Kidney epithelial cell (primary cell): Measurements from ENCODE around the gene IQCN. TPM values are rescaled to one million over a fixed set of nuclear protein-coding genes. Genes with fewer than 3 reads are reported as not detected.

Experiments used
- DNase-seq: peaks from one replicate; pipeline ENCODE4 v3.0.0-alpha.2; 2010; ENCODE audit warnings: low read depth
- H3K27me3 ChIP-seq: 2 replicates; pipeline ENCODE4 v1.6.0; 2011; ENCODE audit warnings: low read length; ENCODE audit not compliant: control insufficient read depth, insufficient read depth
- H3K36me3 ChIP-seq: 2 replicates; pipeline ENCODE4 v1.5.1; 2011; ENCODE audit warnings: low read length; ENCODE audit not compliant: control insufficient read depth, insufficient read depth
- H3K4me3 ChIP-seq: 2 replicates; pipeline ENCODE4 v1.5.1; 2011; ENCODE audit warnings: low read depth, mild to moderate bottlenecking, control low read depth, low read length
- CTCF ChIP-seq: IDR thresholded peaks from 2 replicates; pipeline ENCODE4 v1.5.1; 2011; ENCODE audit warnings: mild to moderate bottlenecking, moderate library complexity, low read length, control low read depth, inconsistent platforms; ENCODE audit not compliant: insufficient read depth, poor library complexity, severe bottlenecking
- total RNA-seq: library from RNA; depleted of rRNA; stranded (reverse); fragments of >200 nt; gene quantifications from 2 replicates; pipeline ENCODE4 v1.2.3, GENCODE V29; 2015

The IQCN gene
- total RNA-seq, 1 donor from 2014 or later: 0.13 TPM

- no peak for DNase-seq
- TF ChIP-seq CTCF: no peak
- Histone ChIP-seq H3K36me3 (no peaks in the 10 kb centered on the region), H3K27me3 (no peaks in the 10 kb centered on the region), H3K4me3 (no peak overlapping the region)
These were observed 11.3 kb downstream of the IQCN start for GRCh38 chr19:18262917-18263316.

- DNase-seq: no peak
- Histone ChIP-seq H3K4me3 (no peak overlapping the region), H3K27me3 (no peaks in the 10 kb centered on the region), H3K36me3 (no peaks in the 10 kb centered on the region)
- no peak for TF ChIP-seq CTCF
These were observed 12.1 kb downstream of the IQCN start for GRCh38 chr19:18262144-18262543.

- no peaks in the 10 kb centered on the region for H3K27me3 ChIP-seq
- no peak for TF ChIP-seq CTCF
- H3K36me3 ChIP-seq: no peaks in the 10 kb centered on the region
- no peak overlapping the region for H3K4me3 ChIP-seq
- DNase-seq: no peak
These were observed 12.8 kb downstream of the IQCN start for GRCh38 chr19:18261474-18261873.

GRCh38 chr19:18259893-18260292 lies 14.4 kb downstream of the IQCN start:
- H3K27me3 ChIP-seq: peaks cover 7% of the 10 kb centered on the region
- no peak for TF ChIP-seq CTCF
- H3K4me3 ChIP-seq: no peak overlapping the region
- DNase-seq: no peak
- H3K36me3 ChIP-seq: no peaks in the 10 kb centered on the region

GRCh38 chr19:18257503-18258470 lies 16.5 kb downstream of the IQCN start:
- peaks cover 17% of the 10 kb centered on the region for H3K27me3 ChIP-seq
- no peaks in the 10 kb centered on the region for H3K36me3 ChIP-seq
- TF ChIP-seq CTCF: no peak
- no peak overlapping the region for H3K4me3 ChIP-seq
- DNase-seq: no peak
